Uterus (tissue), 4 donors: ENCODE measurements around the gene PMAIP1. TPM values are rescaled to one million over a fixed set of nuclear protein-coding genes. Genes with fewer than 3 reads are reported as not detected.

Experiments used
- DNase-seq, 2 donors: peaks; one replicate each; pipeline ENCODE4 v3.0.0-alpha.2; 2019 to 2020
- H3K27ac ChIP-seq, 2 donors: fragments of 200-600 bp; sonication (generic); 1 replicate in 1 of 2; 2 replicates in 1 of 2; pipeline ENCODE4 v1.5.1; 2016 to 2018
- H3K27me3 ChIP-seq, 2 donors: fragments of 200-600 bp; sonication (generic); one replicate each; pipeline ENCODE4 v1.5.1; 2018 to 2019; ENCODE audit warnings: control low read depth in 1 of 2
- H3K36me3 ChIP-seq, 2 donors: fragments of 200-600 bp; sonication (generic); one replicate each; pipeline ENCODE4 v1.5.1; 2019; ENCODE audit warnings: control low read depth in 1 of 2
- H3K4me1 ChIP-seq, 2 donors: fragments of 200-600 bp; sonication (generic); one replicate each; pipeline ENCODE4 v1.5.1; 2018 to 2019; ENCODE audit warnings: control low read depth in 1 of 2
- H3K4me3 ChIP-seq, 2 donors: fragments of 200-600 bp; sonication (generic); 1 replicate in 1 of 2; 2 replicates in 1 of 2; pipeline ENCODE4 v1.5.1; 2018 to 2019; ENCODE audit warnings: mild to moderate bottlenecking in 1 of 2
- H3K9me3 ChIP-seq, 2 donors: fragments of 200-600 bp; sonication (generic); one replicate each; pipeline ENCODE4 v1.5.1; 2019; ENCODE audit warnings: control low read depth in 1 of 2
- CTCF ChIP-seq, 4 experiments: fragments of 200-600 bp in 2 of 4; fragments of 450-650 bp in 2 of 4; sonication (generic) in 2 of 4; IDR thresholded peaks; one replicate each; pipeline ENCODE4 v1.5.1; 2016 to 2019; ENCODE audit warnings: antibody characterized with exemption in 4 of 4, mild to moderate bottlenecking in 2 of 4, moderate library complexity in 1 of 4
- POLR2A ChIP-seq, 2 donors: fragments of 450-650 bp; IDR thresholded peaks; one replicate each; pipeline ENCODE4 v1.6.1; 2016; ENCODE audit warnings: antibody characterized with exemption in 2 of 2, mild to moderate bottlenecking in 1 of 2, moderate library complexity in 1 of 2
- intact Hi-C: fragments of 100-400 bp; cut with DNase I; formaldehyde crosslinking; loops from one replicate; pipeline ENCODE4 v1.15.1; 2023; ENCODE audit warnings: low total_unique reads
- total RNA-seq, 4 donors: library from RNA; depleted of rRNA in 3 of 4; stranded (reverse); fragments of >200 nt in 3 of 4; gene quantifications; one replicate each; pipeline versions ENCODE4 v1.1.0 to v1.2.4, GENCODE V29; 2014 to 2023
- donor health status: DM: yes; HTN: yes; CAD: no.

The PMAIP1 gene
- total RNA-seq, 4 donors from 2014 or later = 0.82 to 3.5 (median 3.0) TPM

- intact Hi-C loops = no loop called here
- TF ChIP-seq CTCF (IDR thresholded peaks at IDR 0.05) (no peak), POLR2A (IDR thresholded peaks at IDR 0.05) (no peak)
- Histone ChIP-seq H3K27me3 (no peaks in the 10 kb centered on the region), H3K4me1 (no peaks in the 10 kb centered on the region), H3K27ac (no peak overlapping the region), H3K36me3 (no peaks in the 10 kb centered on the region), H3K9me3 (no peaks in the 10 kb centered on the region), H3K4me3 (no peak overlapping the region)
- no peak for DNase-seq
These were observed 23.5 kb upstream of the PMAIP1 start for GRCh38 chr18:59876310-59876626.

GRCh38 chr18:59877361-59877760 is 22.4 kb upstream of the PMAIP1 start:
- intact Hi-C loops = no loop called here
- Histone ChIP-seq H3K4me1 (no peaks in the 10 kb centered on the region), H3K36me3 (no peaks in the 10 kb centered on the region), H3K9me3 (no peaks in the 10 kb centered on the region), H3K27ac (no peak overlapping the region), H3K27me3 (no peaks in the 10 kb centered on the region), H3K4me3 (no peak overlapping the region)
- DNase-seq = no peak
- no peak for TF ChIP-seq CTCF (IDR thresholded peaks at IDR 0.05)
- no peak for TF ChIP-seq POLR2A (IDR thresholded peaks at IDR 0.05)

GRCh38 chr18:59878644-59879043 is 21.2 kb upstream of the PMAIP1 start:
- no peak overlapping the region for H3K27ac ChIP-seq
- no peaks in the 10 kb centered on the region for H3K36me3 ChIP-seq
- H3K9me3 ChIP-seq = no peaks in the 10 kb centered on the region
- intact Hi-C loops = no loop called here
- no peaks in the 10 kb centered on the region for H3K4me1 ChIP-seq
- no peak for TF ChIP-seq CTCF (IDR thresholded peaks at IDR 0.05)
- no peak for TF ChIP-seq POLR2A (IDR thresholded peaks at IDR 0.05)
- H3K27me3 ChIP-seq = no peaks in the 10 kb centered on the region
- DNase-seq = no peak
- no peak overlapping the region for H3K4me3 ChIP-seq

- intact Hi-C loops = no loop called here
- DNase-seq = no peak
- Histone ChIP-seq H3K27me3 (no peaks in the 10 kb centered on the region), H3K36me3 (no peaks in the 10 kb centered on the region), H3K9me3 (no peaks in the 10 kb centered on the region), H3K27ac (peak overlapping the region; percentile 27 to 53), H3K4me1 (no peaks in the 10 kb centered on the region), H3K4me3 (no peak overlapping the region)
- TF ChIP-seq CTCF (IDR thresholded peaks at IDR 0.05) (no peak), POLR2A (IDR thresholded peaks at IDR 0.05) (no peak)
These were observed 17.8 kb upstream of the PMAIP1 start for GRCh38 chr18:59881728-59882656.

GRCh38 chr18:59884351-59884750 is 15.4 kb upstream of the PMAIP1 start:
- Histone ChIP-seq H3K9me3 (no peaks in the 10 kb centered on the region), H3K4me1 (no peaks in the 10 kb centered on the region), H3K27ac (no peak overlapping the region), H3K36me3 (no peaks in the 10 kb centered on the region), H3K27me3 (no peaks in the 10 kb centered on the region), H3K4me3 (no peak overlapping the region)
- DNase-seq = no peak
- TF ChIP-seq POLR2A (IDR thresholded peaks at IDR 0.05) (no peak), CTCF (IDR thresholded peaks at IDR 0.05) (no peak)
- intact Hi-C loops = no loop called here
